NCI-H1436 treated with DMSO at 0.1 percent for 48 hours (cell line): ENCODE results near the gene CCNK.

ENCODE experiments used
- DNase-seq: peaks from one replicate; lab custom pipeline; 2025; lab: John Stamatoyannopoulos, UW

Gene CCNK

DNA sequence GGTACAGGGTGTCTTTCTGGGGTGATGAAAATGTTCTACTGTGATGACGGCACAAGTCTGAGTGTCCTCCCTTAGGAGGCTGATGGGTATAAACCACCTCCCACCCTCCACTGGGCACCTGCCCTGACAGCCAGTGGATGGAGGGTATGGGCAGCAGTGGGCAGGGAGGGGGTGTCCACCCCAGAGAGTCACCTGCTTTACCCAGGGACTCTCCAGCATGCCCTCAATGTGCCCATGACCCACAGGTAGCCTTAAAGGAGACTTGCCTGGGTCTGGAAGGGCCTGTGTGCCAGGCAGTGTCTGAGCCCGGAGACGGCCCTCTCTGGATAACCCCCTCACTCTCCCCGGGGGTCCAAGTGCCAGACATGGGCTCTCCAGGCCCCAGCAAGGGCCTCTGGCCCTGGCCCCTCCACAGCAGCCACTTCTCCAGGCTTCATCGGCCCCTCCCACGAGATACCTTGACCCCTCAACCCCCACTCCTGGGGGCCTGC is 38.8 kb downstream of the CCNK start:
- DNase-seq = no peak

- DNase-seq = no peak
These were observed 39.4 kb downstream of the CCNK start for GRCh38 chr14:99520571-99521081.

DNA sequence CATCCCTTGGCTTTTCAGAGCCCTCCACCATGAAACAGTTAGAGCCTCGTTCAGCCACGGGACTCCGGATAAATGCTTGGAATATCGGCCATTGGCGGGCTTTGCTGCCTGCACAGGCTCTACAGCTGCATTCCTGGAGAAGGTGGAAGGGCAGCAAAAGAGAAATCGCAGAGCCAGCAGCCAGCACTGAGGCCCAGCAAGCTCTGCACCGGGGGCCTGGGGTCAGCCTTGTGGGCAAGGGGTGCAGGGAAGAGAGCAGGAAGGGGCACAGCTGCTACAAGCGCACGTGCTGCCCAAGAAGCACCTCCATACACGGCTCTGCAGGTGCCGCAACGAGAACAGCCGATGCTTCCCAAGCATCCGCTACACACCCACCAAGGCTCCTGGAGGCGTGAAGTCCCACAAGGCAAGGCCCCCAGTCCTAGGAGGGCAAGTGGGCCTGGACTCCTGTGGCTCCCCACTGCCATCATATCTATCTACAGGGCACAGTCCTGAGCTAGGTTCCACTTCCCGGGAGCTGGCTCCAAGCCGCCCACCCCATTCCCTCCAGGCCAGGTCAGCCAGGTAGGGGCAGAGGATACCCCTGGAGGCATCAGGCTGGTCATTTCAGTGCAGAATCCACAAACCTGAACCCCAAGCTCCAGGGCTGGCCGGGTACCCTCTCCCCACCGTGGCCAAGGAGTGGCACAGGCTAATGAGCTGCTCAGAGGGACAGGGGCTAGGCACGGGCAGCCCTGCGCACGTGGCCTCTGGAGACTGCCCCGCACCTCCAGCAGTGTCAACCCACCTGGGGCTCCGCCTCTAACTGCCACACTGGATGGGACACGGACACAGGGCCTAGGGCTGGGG is 40.2 kb downstream of the CCNK start:
- no peak for DNase-seq

- no peak for DNase-seq
These were observed 40.8 kb downstream of the CCNK start for GRCh38 chr14:99522025-99522401.

GRCh38 chr14:99522457-99522891 is 41.3 kb downstream of the CCNK start:
- DNase-seq = no peak

GRCh38 chr14:99522934-99523703 is 41.9 kb downstream of the CCNK start:
- no peak for DNase-seq

- DNase-seq = no peak
These were observed 42.5 kb downstream of the CCNK start for GRCh38 chr14:99523704-99524055.

GRCh38 chr14:99524091-99524661 is 43.0 kb downstream of the CCNK start:
- no peak for DNase-seq

DNA sequence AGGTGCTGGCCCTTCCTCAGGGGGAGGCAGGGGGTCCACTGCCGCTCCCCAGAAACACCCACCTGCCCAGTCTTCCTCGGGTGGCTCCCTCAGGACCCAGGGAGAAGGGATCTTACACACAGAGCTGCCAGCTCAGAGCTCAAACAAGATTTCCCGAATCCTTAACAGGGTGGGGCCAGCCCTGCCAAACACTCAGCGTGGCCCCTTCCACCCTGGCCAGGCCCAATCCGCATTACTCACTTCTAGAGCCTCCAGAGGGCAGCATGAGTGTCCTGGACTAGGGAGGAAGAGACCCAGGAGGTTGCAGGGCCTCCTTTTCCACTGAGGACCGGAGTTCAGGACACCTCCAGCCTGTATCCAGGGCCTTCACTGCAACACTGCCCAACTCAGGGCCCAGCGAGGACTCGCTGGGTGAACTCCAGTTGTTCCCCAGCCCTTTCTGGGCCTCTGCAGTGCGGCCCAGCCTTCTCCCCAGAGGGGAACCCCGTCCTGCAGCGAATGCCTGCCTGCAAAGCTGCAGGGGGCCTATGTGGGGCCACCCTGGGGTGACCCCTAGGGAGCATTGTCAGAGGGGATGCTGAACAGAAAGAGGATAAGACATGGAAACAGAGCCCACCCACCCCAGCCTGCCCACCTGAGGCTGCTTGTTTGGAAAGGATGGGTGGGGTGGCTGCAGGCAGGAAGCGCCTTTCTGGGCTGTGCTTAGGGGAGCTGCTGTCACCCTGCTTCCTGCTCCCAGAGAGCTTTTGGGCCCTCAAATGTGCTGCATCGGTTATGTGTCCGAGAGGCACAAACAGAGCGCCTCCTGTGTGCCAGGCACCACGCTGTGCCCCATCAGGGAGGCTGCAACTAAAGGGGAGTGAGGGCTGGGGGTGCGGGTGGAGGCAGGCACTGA is 43.8 kb downstream of the CCNK start:
- DNase-seq = no peak

- DNase-seq = no peak
These were observed 44.5 kb downstream of the CCNK start for GRCh38 chr14:99525699-99526080.

DNA sequence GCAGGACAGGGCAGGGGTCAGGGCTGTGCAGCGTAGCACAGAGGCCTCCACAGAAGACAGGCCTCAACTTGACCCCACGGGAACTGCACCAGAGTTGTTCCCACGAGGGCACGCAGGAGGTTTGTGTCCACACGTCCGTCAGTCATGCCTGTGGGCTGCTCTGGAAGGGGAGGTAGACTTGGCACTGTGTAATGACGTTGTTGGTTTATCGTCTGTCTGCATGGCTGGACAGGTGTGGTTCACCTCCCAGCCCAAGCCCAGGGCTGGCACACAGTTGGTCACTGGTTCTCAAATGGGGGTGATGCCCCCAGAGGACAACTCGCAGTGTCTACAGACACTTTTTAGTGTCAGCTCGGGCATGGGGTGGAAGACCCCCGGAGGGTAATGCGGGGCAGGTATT is 45.8 kb downstream of the CCNK start:
- no peak for DNase-seq

- DNase-seq = no peak
These were observed 46.3 kb downstream of the CCNK start for GRCh38 chr14:99527427-99528076.

DNA sequence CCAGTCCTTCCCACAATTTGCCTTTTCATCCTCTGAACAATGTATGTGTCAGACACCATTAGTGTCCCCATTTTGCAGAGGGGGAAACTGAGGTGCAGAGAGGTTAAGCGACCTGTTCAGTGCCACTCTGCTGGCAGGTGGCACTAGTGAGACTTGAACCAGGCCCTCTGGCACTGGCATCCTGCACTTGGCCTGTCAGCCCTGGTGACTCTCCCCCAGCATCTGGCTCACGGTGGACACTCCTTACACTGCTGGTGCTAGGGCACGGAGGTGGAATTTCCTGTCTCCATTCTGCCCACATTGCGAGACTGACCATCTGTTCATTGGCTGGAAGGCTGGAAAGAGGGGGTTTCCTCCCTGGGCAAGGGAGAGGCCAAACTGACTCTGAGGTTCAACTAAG is 48.7 kb downstream of the CCNK start:
- no peak for DNase-seq

- DNase-seq = no peak
These were observed 49.4 kb downstream of the CCNK start for GRCh38 chr14:99530407-99531155.

GRCh38 chr14:99531251-99532096 is 50.3 kb downstream of the CCNK start:
- DNase-seq = no peak

- DNase-seq = no peak
These were observed 51.1 kb downstream of the CCNK start for GRCh38 chr14:99532310-99532709.

- DNase-seq = no peak
These were observed 53.1 kb downstream of the CCNK start for GRCh38 chr14:99534333-99534732.

GRCh38 chr14:99534863-99535262 is 53.7 kb downstream of the CCNK start:
- no peak for DNase-seq

DNA sequence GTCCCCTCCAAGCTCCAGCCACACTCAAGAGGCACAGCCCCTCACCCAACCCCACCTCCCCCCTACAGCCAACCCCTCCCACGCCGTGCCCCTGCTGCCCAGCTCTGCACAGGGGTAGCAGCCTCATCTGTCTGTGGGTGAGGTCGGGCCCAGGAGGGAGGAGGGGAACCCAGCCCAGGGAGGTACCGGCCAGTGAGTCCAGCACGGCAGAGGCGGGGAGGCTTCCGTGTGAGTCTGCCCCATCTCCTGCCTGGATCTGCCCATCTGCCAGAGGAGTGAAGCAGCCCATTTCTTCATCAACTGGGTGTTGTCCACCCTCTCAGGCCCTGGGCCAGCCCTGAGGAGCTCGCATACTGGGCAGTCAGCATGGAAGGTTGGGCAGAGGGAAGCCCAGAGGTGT is 54.2 kb downstream of the CCNK start:
- no peak for DNase-seq
